ENCODE results near the gene IL1RN. TPM values are rescaled to one million over a fixed set of nuclear protein-coding genes. Genes with fewer than 3 reads are reported as not detected.

Gene IL1RN
- polyA plus RNA-seq, 1 donor (not counting 4 experiments of a cell fraction or from before 2014, with no cell fraction given), result 128 TPM

- no peak overlapping the region for H3K27ac ChIP-seq (ENCODE audit: control insufficient read depth, insufficient read depth, low read length)
- H3K9me3 ChIP-seq (ENCODE audit: control insufficient read depth, low read depth, low read length), result no peaks in the 10 kb centered on the region
- H3K27me3 ChIP-seq (ENCODE audit: control insufficient read depth, extremely low read depth, insufficient read depth, low read length), result no peaks in the 10 kb centered on the region
- H3K79me2 ChIP-seq (ENCODE audit: control insufficient read depth, insufficient read depth, low read length), result no peaks in the 10 kb centered on the region
- H4K20me1 ChIP-seq (ENCODE audit: control insufficient read depth, extremely low read depth, insufficient read depth, low read length), result no peaks in the 10 kb centered on the region
- peaks cover 4% of the 10 kb centered on the region for H3K4me1 ChIP-seq (ENCODE audit: control insufficient read depth, extremely low read depth, insufficient read depth, low read length)
- H2AFZ ChIP-seq (ENCODE audit: control insufficient read depth, low read length), result no peak overlapping the region
- no peaks in the 10 kb centered on the region for H3K9me1 ChIP-seq (ENCODE audit: control insufficient read depth, extremely low read depth, insufficient read depth, low read length)
- DNase-seq (ENCODE audit: low read depth, low spot score) (no peak), FAIRE-seq (no peak)
- H3K4me3 ChIP-seq (ENCODE audit: control insufficient read depth in 2 of 3, extremely low read depth in 1 of 3, insufficient read depth in 2 of 3, low read depth in 1 of 3, low read length in 3 of 3), result no peak overlapping the region
- H3K4me2 ChIP-seq (ENCODE audit: control insufficient read depth, extremely low read depth, insufficient read depth, low read depth, low read length), result no peak overlapping the region
- H3K9ac ChIP-seq (ENCODE audit: control insufficient read depth, extremely low read depth, insufficient read depth, low read length), result no peak overlapping the region
- peaks cover 0 to 5% of the 10 kb centered on the region in 2 experiments for H3K36me3 ChIP-seq (ENCODE audit: control insufficient read depth in 2 of 2, extremely low read depth in 1 of 2, insufficient read depth in 2 of 2, low read length in 2 of 2)
- dilution Hi-C loops (cut with MboI; ENCODE audit: extremely low pct_ligation_motif_present, low sequenced_read_pairs), result no loop called here
- no peak for TF ChIP-seq EZH2 (IDR thresholded peaks at IDR 0.05; ENCODE audit: low read length)
- no peak for TF ChIP-seq CTCF (optimal IDR thresholded peaks at IDR 0.05 in 1 of 3, IDR thresholded peaks at IDR 0.05 in 1 of 3, conservative IDR thresholded peaks at IDR 0.05 in 1 of 3; ENCODE audit: extremely low read depth in 1 of 3, insufficient read depth in 2 of 3, low read length in 3 of 3)
Measured at GRCh38 chr2:113180131-113180946, 52.9 kb downstream of the IL1RN start.

GRCh38 chr2:113181258-113182051 lies 54.1 kb downstream of the IL1RN start:
- Histone ChIP-seq H3K27ac (ENCODE audit: control insufficient read depth, insufficient read depth, low read length) (no peak overlapping the region), H3K4me1 (ENCODE audit: control insufficient read depth, extremely low read depth, insufficient read depth, low read length) (peaks cover 4% of the 10 kb centered on the region), H3K79me2 (ENCODE audit: control insufficient read depth, insufficient read depth, low read length) (no peaks in the 10 kb centered on the region), H3K36me3 (ENCODE audit: control insufficient read depth in 2 of 2, extremely low read depth in 1 of 2, insufficient read depth in 2 of 2, low read length in 2 of 2) (peaks cover 0 to 6% of the 10 kb centered on the region in 2 experiments), H3K9me1 (ENCODE audit: control insufficient read depth, extremely low read depth, insufficient read depth, low read length) (no peaks in the 10 kb centered on the region), H4K20me1 (ENCODE audit: control insufficient read depth, extremely low read depth, insufficient read depth, low read length) (no peaks in the 10 kb centered on the region), H2AFZ (ENCODE audit: control insufficient read depth, low read length) (no peak overlapping the region), H3K9ac (ENCODE audit: control insufficient read depth, extremely low read depth, insufficient read depth, low read length) (no peak overlapping the region), H3K4me3 (ENCODE audit: control insufficient read depth in 2 of 3, extremely low read depth in 1 of 3, insufficient read depth in 2 of 3, low read depth in 1 of 3, low read length in 3 of 3) (no peak overlapping the region), H3K27me3 (ENCODE audit: control insufficient read depth, extremely low read depth, insufficient read depth, low read length) (no peaks in the 10 kb centered on the region), H3K9me3 (ENCODE audit: control insufficient read depth, low read depth, low read length) (no peaks in the 10 kb centered on the region), H3K4me2 (ENCODE audit: control insufficient read depth, extremely low read depth, insufficient read depth, low read depth, low read length) (no peak overlapping the region)
- DNase-seq (ENCODE audit: low read depth, low spot score), result no peak
- no peak for TF ChIP-seq CTCF (optimal IDR thresholded peaks at IDR 0.05 in 1 of 3, IDR thresholded peaks at IDR 0.05 in 1 of 3, conservative IDR thresholded peaks at IDR 0.05 in 1 of 3; ENCODE audit: extremely low read depth in 1 of 3, insufficient read depth in 2 of 3, low read length in 3 of 3)
- TF ChIP-seq EZH2 (IDR thresholded peaks at IDR 0.05; ENCODE audit: low read length), result no peak
- dilution Hi-C loops (cut with MboI; ENCODE audit: extremely low pct_ligation_motif_present, low sequenced_read_pairs), result no loop called here
- FAIRE-seq, result no peak
